GM18951 (cell line): ENCODE results near the gene MR1.

Source experiments
- POLR2A ChIP-seq: IDR thresholded peaks from 4 replicates; pipeline ENCODE4 v1.6.1; 2011; ENCODE audit warnings: mild to moderate bottlenecking; ENCODE audit not compliant: insufficient read length, insufficient read depth; ENCODE audit errors: extremely low read depth
- in situ Hi-C: fragments of 300-500 bp; cut with MboI; formaldehyde crosslinking; loops from one replicate; pipeline ENCODE4 v1.12.0; 2022; ENCODE audit warnings: low sequenced_read_pairs, mixed read lengths, inconsistent platforms; ENCODE audit not compliant: unreplicated experiment

MR1 gene

DNA sequence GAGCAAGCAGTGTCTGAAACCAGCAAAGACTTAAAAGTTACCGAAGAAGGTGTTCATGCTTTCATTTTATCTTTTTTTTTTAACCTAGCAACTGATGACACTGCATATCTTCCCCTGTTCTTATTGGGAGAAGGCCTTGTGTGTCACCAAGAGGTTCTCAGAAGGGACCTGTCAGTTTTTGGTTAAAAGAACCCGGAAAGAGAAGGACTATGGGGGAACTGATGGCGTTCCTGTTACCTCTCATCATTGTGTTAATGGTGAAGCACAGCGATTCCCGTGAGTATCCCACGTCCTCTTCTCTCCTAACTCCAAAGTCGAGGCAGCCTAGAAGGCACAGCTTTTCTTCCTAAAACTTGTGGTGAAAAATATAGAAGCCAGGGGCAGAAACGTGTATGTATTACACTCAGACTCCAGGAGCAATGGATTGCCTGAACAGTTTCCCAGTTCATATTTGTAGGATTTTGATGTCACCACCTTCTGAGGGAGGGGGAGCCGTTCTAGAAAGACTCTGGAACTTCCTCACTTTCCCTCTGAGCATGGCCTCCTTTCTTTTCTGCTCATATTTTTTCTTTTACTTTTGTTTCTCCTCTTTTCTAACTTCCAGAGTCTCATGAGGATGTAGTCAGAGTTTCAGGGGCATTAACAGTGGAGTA is at the start of gene MR1:
Gene MR1, plus strand, starts transcription at position 185 of the 653 bp plus-strand sequence. Its CDS starts 25 bp downstream, at position 210.
- peak; percentile 65 for TF ChIP-seq POLR2A
- in situ Hi-C loops, result no loop called here

GRCh38 chr1:180988253-180988752 is 45.5 kb upstream of the MR1 start:
- no peak for TF ChIP-seq POLR2A
- in situ Hi-C loops, result no loop called here

DNA sequence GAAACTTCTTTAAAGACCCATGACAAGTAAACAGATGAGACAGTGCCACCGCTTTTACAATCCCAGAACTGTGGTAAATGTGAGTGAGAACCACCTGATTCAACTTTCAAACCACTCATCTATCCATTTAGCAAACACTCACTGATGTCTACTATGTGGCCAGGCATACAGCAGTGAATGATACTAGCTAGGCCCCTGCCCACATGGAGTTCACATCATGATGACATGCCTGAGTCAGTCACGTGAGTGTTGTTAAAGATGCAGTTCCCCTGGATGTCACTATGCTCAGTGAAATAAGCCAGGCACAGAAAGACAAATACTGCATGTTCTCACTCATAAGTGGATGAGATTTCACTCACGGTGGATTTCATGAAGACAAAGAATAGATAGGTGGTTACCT is 39.5 kb upstream of the MR1 start:
- no peak for TF ChIP-seq POLR2A
- in situ Hi-C loops, result no loop called here

GRCh38 chr1:180997843-180998504 is 35.8 kb upstream of the MR1 start:
- in situ Hi-C loops, result no loop called here
- no peak for TF ChIP-seq POLR2A

GRCh38 chr1:181001091-181001780 is 32.5 kb upstream of the MR1 start:
- in situ Hi-C loops, result no loop called here

DNA sequence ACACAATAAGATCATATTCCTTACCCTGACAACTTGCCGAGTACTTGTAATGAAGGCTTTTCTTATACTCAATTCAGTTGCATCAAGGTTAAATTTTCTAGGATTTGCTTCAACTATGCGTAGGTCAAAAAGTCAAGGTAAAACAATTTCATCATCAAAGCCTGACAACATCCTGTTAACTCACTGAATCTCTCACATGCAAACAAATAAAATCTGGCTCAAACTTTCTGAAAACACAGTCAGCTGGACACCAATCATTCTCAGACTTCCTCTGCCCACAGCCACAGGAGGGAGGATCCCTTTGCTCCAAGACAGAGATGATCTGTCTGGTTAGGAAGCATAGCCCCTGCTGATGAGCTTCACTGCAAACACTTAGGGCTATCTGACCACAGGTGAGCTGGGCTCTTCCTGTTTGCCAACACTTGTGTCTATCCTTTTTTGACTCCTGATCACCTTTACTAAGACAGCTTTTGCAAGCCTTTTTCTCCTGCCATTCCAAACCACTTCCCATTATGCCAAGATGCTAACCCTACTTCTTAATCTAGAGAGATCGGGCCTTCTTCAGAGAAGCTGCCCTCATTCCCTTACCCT is 31.1 kb upstream of the MR1 start:
- in situ Hi-C loops, result no loop called here
- TF ChIP-seq POLR2A, result no peak

More at GRCh38 chr1:181001091-181001780, 32.5 kb upstream of the MR1 start:
- TF ChIP-seq POLR2A, result no peak

- TF ChIP-seq POLR2A, result no peak
- in situ Hi-C loops, result no loop called here
Measured at GRCh38 chr1:181010789-181011188, 23.0 kb upstream of the MR1 start.

GRCh38 chr1:181011301-181012202 is 22.2 kb upstream of the MR1 start:
- TF ChIP-seq POLR2A, result no peak
- in situ Hi-C loops, result no loop called here

- in situ Hi-C loops, result no loop called here
- no peak for TF ChIP-seq POLR2A
Measured at GRCh38 chr1:181012203-181012745, 21.5 kb upstream of the MR1 start.

DNA sequence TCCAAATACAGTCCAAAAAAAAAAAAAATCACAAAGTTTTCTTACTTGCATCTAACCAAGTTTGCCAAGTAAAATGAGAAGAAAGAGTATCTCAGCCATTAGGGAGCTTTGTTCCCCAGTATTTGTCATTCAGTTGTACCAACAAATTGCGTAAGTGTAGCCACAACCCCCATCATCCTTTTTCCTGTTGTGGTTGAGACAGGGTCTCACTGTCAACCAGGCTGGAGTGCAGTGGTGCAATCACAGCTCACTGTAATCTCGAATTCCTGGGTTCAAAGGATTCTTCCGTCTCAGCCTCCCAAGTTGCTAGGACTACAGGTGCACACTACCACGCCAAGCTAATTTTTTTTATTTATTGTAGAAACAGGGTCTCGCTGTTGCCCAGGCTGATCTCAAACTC is 20.6 kb upstream of the MR1 start:
- in situ Hi-C loops, result no loop called here
- TF ChIP-seq POLR2A, result no peak

- in situ Hi-C loops, result no loop called here
- TF ChIP-seq POLR2A, result no peak
Measured at GRCh38 chr1:181014477-181015250, 19.1 kb upstream of the MR1 start.
